ENCODE results near the gene PACS2. TPM values are rescaled to one million over a fixed set of nuclear protein-coding genes. Genes with fewer than 3 reads are reported as not detected.
"Not testable (repeated sequence)": the region's sequence is repeated elsewhere in the genome, so short reads cannot be mapped to it uniquely, and the experiment has no call there.

Gene PACS2
- total RNA-seq, 1 experiment from 2014 or later, result 57.7 TPM

DNA sequence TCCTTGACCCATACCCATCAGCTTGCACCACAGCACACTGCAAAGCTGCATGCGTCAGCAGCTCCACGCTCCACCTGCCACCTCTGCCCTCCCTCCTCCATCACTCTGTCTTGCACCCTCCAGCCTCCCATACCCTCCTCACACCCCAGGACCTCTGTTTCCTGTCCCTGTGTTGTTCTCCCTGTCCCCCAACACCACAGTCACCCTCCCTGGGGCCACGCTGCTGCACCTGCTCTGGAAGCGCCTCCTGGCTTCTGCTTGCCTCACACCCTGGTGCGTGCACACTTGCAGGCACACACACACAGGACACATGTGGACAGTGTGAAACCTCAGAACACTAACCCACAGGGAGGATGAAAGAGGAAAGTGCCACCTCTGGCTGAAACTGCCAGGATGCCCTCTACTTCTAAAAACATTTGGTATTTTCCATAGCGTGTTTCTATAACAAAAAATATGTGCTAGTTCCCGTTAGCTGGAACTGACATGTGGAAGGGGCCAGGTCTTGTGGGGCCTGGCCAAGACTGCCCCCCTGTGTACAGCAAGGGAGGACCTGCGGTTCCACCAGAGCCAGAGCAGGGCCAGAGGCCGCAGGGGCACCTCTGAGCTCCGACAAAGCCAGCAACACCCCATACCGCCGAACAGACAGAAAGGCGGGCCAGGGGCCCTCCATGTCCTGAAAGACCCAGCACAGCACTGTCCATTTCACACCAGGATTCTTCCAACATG lies 23.8 kb upstream of the PACS2 start:
- TF ChIP-seq, protein P1, sequence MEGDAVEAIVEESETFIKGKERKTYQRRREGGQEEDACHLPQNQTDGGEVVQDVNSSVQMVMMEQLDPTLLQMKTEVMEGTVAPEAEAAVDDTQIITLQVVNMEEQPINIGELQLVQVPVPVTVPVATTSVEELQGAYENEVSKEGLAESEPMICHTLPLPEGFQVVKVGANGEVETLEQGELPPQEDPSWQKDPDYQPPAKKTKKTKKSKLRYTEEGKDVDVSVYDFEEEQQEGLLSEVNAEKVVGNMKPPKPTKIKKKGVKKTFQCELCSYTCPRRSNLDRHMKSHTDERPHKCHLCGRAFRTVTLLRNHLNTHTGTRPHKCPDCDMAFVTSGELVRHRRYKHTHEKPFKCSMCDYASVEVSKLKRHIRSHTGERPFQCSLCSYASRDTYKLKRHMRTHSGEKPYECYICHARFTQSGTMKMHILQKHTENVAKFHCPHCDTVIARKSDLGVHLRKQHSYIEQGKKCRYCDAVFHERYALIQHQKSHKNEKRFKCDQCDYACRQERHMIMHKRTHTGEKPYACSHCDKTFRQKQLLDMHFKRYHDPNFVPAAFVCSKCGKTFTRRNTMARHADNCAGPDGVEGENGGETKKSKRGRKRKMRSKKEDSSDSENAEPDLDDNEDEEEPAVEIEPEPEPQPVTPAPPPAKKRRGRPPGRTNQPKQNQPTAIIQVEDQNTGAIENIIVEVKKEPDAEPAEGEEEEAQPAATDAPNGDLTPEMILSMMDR (IDR thresholded peaks at IDR 0.05; ENCODE audit: unreplicated experiment), result no peak
- no peak overlapping the region for H3K4me3 Mint-ChIP-seq (ENCODE audit: unreplicated experiment)
- no TSS peak for BruUV-seq (replicated peaks)
- H3K9me3 Mint-ChIP-seq (ENCODE audit: unreplicated experiment), result no peaks in the 10 kb centered on the region
- peaks cover 18% of the 10 kb centered on the region for H3K36me3 Mint-ChIP-seq (ENCODE audit: insufficient read depth, unreplicated experiment)
- CTCF ChIA-PET, result interaction anchor here (1.5 kb wide), 1 partner anchor 199 kb away, joined by 3 read pairs; no protein-coding TSS in a partner anchor
- no peaks in the 10 kb centered on the region for H3K27me3 Mint-ChIP-seq (ENCODE audit: insufficient read depth, unreplicated experiment)
- DNase-seq (ENCODE audit: unreplicated experiment), result no peak
- H3K27ac Mint-ChIP-seq (ENCODE audit: low read depth, unreplicated experiment), result no peak overlapping the region
- intact Hi-C loops (cut with micrococcal nuclease), result no loop called here
- POLR2A ChIA-PET, result interaction anchor here (1.5 to 1.9 kb wide), 2 partner anchors 10 kb away, joined by 3 to 5 read pairs; partner anchors contain the start of gene BRF1
- H3K4me1 Mint-ChIP-seq (ENCODE audit: insufficient read depth, unreplicated experiment), result peaks cover 5% of the 10 kb centered on the region

DNA sequence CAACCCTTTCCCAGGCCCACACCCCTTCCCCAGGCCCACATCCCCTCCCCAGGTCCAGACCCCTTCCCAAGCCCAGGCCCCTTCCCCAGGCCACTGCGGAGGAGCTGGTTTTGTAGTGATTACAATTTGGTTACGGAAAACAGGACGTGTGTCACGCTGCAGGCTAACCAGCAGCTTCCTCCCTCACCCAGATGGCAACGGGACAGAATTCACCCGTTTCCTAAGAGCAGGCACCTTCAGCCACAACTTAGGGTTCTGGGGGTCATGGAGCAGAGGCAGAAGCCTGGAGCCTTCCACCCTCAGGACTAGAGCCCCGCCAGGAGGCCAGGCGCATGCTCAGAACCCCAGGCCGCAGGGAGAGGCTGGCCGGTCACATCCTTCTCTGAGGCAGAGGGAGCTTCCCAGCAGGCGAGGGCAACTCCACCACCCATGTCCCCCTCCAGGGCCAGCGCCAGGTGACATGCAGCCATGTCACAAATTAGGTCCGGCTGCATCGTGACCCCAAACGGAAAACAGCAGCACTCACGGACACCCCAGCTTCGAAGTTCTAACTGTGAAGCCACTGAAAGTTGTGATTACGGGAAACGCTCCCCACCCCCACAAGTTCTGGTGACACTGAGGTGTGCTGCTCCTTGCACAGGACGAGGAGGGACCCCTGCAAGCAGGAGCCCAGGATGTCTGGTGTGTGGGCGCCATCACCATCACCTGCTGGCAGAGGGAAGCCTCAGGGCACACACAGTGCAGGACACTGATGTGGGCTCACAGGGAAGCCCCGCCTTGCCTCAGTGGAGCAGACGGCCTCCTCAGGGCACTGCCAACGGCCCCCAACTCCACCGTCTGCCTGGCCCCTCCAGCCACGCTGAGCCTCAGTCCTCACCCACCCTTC lies 21.5 kb upstream of the PACS2 start:
- Mint-ChIP-seq H3K27me3 (ENCODE audit: insufficient read depth, unreplicated experiment) (no peaks in the 10 kb centered on the region), H3K9me3 (ENCODE audit: unreplicated experiment) (no peaks in the 10 kb centered on the region), H3K4me3 (ENCODE audit: unreplicated experiment) (no peak overlapping the region), H3K27ac (ENCODE audit: low read depth, unreplicated experiment) (no peak overlapping the region), H3K4me1 (ENCODE audit: insufficient read depth, unreplicated experiment) (peaks cover 7% of the 10 kb centered on the region), H3K36me3 (ENCODE audit: insufficient read depth, unreplicated experiment) (peaks cover 6% of the 10 kb centered on the region)
- TF ChIP-seq, protein P1 (IDR thresholded peaks at IDR 0.05; ENCODE audit: unreplicated experiment), result no peak
- DNase-seq (ENCODE audit: unreplicated experiment), result no peak
- CTCF ChIA-PET, result interaction anchor here (0.6 to 0.8 kb wide), 2 partner anchors 10 to 184 kb away, joined by 3 read pairs; no protein-coding TSS in a partner anchor
- no TSS peak for BruUV-seq (replicated peaks)
- intact Hi-C loops (cut with micrococcal nuclease), result no loop called here
- POLR2A ChIA-PET, result interaction anchor here (1.9 kb wide), 1 partner anchor 8 kb away, joined by 5 read pairs; the partner anchor contains the start of gene BRF1

DNA sequence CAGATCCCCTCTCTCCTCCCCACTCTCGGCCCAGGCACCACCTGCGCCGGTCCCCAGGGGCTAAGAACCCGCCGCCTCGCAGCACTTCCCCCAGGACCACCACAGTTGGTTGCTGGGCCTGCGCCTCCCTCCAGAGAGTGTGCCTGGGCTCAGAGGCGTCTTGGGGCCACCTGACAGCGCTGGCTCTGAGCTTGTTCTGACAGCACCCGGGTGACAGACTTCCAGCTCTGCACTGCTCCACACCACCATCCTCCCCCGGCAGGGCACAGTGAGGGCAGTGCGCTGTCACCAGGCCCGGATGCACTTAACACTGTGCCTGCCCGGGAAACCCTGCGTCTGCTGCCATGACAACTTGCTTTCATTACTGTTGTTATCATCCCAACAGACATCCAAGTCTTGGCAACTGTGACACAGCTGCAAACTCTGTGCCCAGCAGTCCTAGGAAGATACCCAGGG lies 20.4 kb upstream of the PACS2 start:
- Mint-ChIP-seq H3K27me3 (ENCODE audit: insufficient read depth, unreplicated experiment) (no peaks in the 10 kb centered on the region), H3K9me3 (ENCODE audit: unreplicated experiment) (no peaks in the 10 kb centered on the region), H3K4me1 (ENCODE audit: insufficient read depth, unreplicated experiment) (peaks cover 11% of the 10 kb centered on the region), H3K36me3 (ENCODE audit: insufficient read depth, unreplicated experiment) (peaks cover 6% of the 10 kb centered on the region), H3K27ac (ENCODE audit: low read depth, unreplicated experiment) (no peak overlapping the region), H3K4me3 (ENCODE audit: unreplicated experiment) (no peak overlapping the region)
- POLR2A ChIA-PET, result interaction anchor here (0.8 kb wide), 1 partner anchor 80 kb away, joined by 4 read pairs; no protein-coding TSS in a partner anchor
- TF ChIP-seq, protein P1 (IDR thresholded peaks at IDR 0.05; ENCODE audit: unreplicated experiment), result no peak
- CTCF ChIA-PET, result interaction anchor here (0.6 kb wide), 1 partner anchor 299 kb away, joined by 3 read pairs; no protein-coding TSS in a partner anchor
- intact Hi-C loops (cut with micrococcal nuclease), result no loop called here
- no TSS peak for BruUV-seq (replicated peaks)
- DNase-seq (ENCODE audit: unreplicated experiment), result no peak

DNA sequence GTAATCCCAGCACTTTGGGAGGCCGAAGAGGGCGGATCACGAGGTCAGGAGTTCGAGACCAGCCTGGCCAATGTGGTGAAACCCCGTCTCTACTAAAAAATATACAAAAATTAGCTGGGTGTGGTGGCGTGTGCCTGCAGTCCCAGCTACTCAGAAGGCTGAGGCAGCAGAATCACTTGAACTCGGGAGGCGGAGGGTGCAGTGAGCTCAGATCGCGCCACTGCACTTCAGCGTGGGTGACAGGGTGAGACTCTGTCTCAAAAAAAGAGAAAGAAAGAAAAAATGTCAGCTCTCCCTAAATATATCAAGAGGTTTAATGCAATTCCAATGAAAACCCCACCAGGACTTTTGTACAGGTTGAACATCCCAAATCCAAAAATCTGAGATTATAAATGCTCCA lies 17.2 kb upstream of the PACS2 start:
- H3K9me3 Mint-ChIP-seq (ENCODE audit: unreplicated experiment); H3K36me3 Mint-ChIP-seq (ENCODE audit: insufficient read depth, unreplicated experiment); intact Hi-C loops (cut with micrococcal nuclease); BruUV-seq (replicated peaks); DNase-seq (ENCODE audit: unreplicated experiment); H3K27me3 Mint-ChIP-seq (ENCODE audit: insufficient read depth, unreplicated experiment); H3K4me3 Mint-ChIP-seq (ENCODE audit: unreplicated experiment); H3K27ac Mint-ChIP-seq (ENCODE audit: low read depth, unreplicated experiment): not testable (repeated sequence)
- H3K4me1 Mint-ChIP-seq (ENCODE audit: insufficient read depth, unreplicated experiment), result peaks cover 18% of the 10 kb centered on the region
- CTCF ChIA-PET, result interaction anchor here (0.6 to 1.7 kb wide), 5 partner anchors 16 to 203 kb away, joined by 3 to 8 read pairs (median 3); no protein-coding TSS in a partner anchor
- POLR2A ChIA-PET, result interaction anchor here (0.7 kb wide), 1 partner anchor 114 kb away, joined by 7 read pairs; no protein-coding TSS in a partner anchor
